Gastroesophageal sphincter (tissue), 3 donors: ENCODE data around the gene ZC3H10.

ENCODE experiments used
- CTCF ChIP-seq, 4 experiments: fragments of 200-600 bp in 2 of 4; fragments of 450-650 bp in 2 of 4; sonication (generic) in 1 of 4; IDR thresholded peaks; one replicate each; pipeline ENCODE4 v1.5.1; 2017 to 2019; ENCODE audit warnings: antibody characterized with exemption in 4 of 4, mild to moderate bottlenecking in 2 of 4, moderate library complexity in 2 of 4
- POLR2A ChIP-seq, 2 donors: fragments of 450-650 bp; IDR thresholded peaks; one replicate each; pipeline ENCODE4 v1.6.1; 2017; ENCODE audit warnings: antibody characterized with exemption in 2 of 2, mild to moderate bottlenecking in 2 of 2, moderate library complexity in 1 of 2

- TF ChIP-seq CTCF (IDR thresholded peaks at IDR 0.05) = no peak
- TF ChIP-seq POLR2A (IDR thresholded peaks at IDR 0.05) = no peak
Observed at GRCh38 chr12:56145217-56145616, 27.2 kb downstream of the ZC3H10 start.
